MM.1S (cell line): ENCODE results near the gene AP1G1.

Source experiments
- EZH2 ChIP-seq: fragments of 300-600 bp; sonication (generic); optimal IDR thresholded peaks from 2 replicates; pipeline ENCODE3; 2017; ENCODE audit warnings: low read depth, mild to moderate bottlenecking, antibody characterized with exemption, low read length, mixed read lengths
- EZH2phosphoT487 ChIP-seq: fragments of 300-600 bp; sonication (generic); IDR thresholded peaks from 2 replicates; pipeline ENCODE4 v1.6.1; 2018; ENCODE audit warnings: antibody characterized with exemption, low read length
- TF ChIP-seq, protein P1 (sequence below): fragments of 300-600 bp; sonication (generic); IDR thresholded peaks from 2 replicates; pipeline ENCODE4 v1.5.1; 2016; ENCODE audit warnings: antibody characterized with exemption, low read length, mixed read lengths

DNA sequence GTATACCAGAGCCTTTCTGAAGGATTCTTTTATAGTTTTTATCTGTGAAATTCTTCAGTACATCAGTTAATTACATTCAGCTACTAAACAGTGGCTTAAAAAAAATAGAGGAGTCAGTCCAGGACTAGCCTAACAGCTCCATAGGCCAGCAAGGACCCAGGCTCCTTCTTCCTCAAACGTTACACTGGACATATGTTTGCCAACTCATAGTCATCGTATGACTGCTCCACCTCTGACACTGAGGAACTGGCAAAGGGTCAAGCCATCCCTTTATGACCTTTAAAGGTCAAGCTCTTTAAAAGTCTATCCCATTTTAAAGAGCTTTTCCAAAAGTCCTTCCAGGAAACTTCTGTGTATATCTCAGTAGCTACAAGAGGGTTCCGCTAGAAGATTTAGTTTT lies 120.8 kb downstream of the AP1G1 start:
- TF ChIP-seq, protein P1, sequence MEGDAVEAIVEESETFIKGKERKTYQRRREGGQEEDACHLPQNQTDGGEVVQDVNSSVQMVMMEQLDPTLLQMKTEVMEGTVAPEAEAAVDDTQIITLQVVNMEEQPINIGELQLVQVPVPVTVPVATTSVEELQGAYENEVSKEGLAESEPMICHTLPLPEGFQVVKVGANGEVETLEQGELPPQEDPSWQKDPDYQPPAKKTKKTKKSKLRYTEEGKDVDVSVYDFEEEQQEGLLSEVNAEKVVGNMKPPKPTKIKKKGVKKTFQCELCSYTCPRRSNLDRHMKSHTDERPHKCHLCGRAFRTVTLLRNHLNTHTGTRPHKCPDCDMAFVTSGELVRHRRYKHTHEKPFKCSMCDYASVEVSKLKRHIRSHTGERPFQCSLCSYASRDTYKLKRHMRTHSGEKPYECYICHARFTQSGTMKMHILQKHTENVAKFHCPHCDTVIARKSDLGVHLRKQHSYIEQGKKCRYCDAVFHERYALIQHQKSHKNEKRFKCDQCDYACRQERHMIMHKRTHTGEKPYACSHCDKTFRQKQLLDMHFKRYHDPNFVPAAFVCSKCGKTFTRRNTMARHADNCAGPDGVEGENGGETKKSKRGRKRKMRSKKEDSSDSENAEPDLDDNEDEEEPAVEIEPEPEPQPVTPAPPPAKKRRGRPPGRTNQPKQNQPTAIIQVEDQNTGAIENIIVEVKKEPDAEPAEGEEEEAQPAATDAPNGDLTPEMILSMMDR, result no peak
- no peak for TF ChIP-seq EZH2
- TF ChIP-seq EZH2phosphoT487, result no peak
